ENCODE measurements around the gene PDE1C.

PDE1C gene

DNA sequence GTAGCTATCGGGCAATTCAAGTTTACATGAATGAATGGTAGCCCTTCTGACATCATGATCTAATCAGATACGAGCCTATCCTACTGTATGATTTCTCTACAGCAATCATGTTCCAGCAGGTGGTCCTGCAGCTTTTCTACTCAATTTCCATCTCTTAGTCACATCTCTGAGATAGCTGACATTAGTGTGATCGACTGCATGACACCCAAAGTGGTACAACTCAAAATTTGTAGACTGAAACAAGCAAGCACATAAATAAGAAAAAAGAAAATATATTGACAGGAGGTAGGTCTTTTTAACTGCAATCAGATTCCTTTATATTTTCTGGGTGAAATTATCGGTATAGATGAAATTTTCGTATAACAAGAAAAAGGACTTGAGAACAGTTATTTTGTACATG, 251.2 kb downstream of the PDE1C start:
- DNase-seq, result no peak

- DNase-seq, result no peak
Observed at GRCh38 chr7:31816810-31817209, 253.4 kb downstream of the PDE1C start.

DNA sequence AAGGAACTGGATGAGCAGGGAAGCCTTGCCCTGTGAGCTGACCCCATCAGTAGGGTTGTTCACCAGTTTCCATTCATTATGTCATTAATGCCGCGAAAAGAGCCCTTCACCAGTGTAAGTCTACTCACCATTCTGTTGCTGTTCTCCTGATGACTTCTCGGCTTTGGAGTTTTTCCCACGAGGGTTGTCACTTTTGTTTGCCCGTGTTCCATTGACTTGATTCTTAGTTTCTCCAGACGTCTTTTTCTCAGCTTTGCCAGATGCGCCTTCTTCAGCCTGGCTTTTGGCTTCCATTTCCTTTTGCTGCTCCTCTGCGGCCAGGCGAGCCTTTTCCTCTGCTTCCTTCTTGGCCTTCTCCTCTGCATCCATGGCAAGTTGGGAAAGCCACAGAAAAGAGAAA, 254.4 kb downstream of the PDE1C start:
- DNase-seq, result no peak

DNA sequence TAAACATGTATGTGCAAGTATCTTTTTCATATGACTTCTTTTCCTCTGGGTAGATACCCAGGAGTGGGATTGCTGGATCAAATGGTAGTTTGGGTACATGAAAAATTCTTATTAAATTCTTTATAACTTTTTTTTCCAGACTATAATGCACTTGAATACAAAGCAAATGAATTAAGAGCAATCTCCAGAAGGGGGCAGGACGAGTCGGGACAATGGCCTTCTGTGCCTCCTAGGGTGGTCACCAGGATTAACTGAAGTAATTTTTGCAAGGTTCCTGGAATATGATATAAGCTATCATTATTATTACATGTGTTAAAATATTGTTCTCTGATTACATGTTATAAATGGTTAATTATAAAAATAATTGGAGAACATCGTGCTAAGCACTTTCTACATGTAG, 256.0 kb downstream of the PDE1C start:
- DNase-seq, result no peak

GRCh38 chr7:31811650-31812461, 258.4 kb downstream of the PDE1C start:
- DNase-seq, result no peak

GRCh38 chr7:31805209-31805818, 264.9 kb downstream of the PDE1C start:
- no peak for DNase-seq

DNA sequence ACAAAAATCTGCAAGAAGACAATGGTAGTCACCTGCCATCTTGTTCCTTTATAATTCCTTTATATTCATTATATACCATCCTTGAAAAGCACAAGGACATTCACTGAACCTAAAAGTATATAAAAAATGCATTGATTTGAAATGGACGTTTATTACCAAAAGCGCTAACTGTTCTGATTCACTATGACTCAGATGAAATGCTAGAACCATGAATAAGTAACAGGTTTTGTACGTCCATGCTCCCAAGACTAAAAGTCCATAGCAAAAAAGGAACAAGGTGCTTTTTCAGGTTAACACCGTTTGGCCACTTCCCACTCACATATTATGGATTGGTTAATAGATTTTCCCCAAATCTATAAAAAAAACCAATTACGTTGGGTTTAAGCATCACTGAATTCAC, 273.8 kb downstream of the PDE1C start:
- no peak for DNase-seq

DNA sequence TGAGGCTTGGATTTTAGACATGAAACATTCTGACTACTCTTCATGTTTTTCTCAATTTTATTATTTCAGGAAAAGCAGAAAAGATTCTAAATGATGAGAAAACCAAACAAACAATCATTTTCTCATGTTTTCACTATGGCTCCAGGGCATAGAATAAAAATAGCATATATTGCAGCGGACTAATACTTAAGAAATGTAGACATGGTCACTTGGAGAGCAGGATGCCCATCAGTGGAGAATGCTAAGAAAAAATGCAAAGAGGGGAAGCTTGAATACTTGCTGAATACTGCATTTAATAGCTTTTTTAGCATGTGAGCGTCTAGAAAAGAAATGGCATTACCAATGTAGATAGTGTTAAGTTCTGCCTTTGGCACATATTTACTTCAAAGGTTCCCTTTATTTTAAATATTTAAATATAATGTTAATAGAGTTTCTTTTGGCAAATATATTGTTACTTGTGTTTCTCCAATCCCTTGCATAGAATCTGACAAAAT, 275.3 kb downstream of the PDE1C start:
- DNase-seq, result no peak

GRCh38 chr7:31791881-31792280, 278.3 kb downstream of the PDE1C start:
- DNase-seq, result no peak

DNA sequence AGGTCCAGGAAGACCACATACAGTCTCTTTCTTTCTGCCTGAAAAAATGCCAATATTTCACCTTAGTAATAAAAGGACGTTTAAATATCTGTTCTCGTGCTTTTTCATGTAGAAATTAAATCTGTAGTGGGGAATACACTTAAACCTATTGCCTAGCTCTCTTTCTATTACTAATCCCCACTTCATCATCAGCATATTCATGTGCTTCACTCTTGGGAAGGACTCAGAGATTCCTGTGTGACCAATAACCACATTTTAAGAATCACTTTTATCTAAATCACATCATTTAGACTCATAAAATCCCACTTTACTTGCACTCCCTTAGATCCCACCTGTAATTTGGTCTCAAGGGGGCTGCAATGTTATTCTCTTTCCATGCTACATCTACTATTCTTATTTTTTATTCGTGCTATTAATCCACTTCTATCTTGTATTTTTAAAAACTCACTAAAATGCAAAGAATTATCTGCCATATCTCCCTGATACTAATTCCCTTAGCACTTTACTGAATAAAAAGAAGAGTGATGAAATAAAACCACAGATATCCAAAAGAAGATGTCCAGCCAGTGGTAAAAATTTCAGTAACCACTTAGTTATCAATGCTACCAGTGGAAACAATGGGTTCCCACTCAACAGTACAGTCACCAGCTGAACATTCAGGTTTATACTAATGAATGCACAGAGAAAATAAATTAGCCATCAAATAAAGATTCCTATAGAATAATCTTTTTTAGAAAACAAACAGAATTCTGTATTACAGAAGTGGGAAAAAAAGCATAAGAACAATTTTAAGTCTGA, 281.1 kb downstream of the PDE1C start:
- DNase-seq, result no peak

GRCh38 chr7:31788445-31788844, 281.8 kb downstream of the PDE1C start:
- no peak for DNase-seq

GRCh38 chr7:31786326-31786725, 283.9 kb downstream of the PDE1C start:
- no peak for DNase-seq

GRCh38 chr7:31785101-31785500, 285.1 kb downstream of the PDE1C start:
- peak in 1 of 2 experiments; percentile 49 for DNase-seq

GRCh38 chr7:31783221-31783620, 287.0 kb downstream of the PDE1C start:
- DNase-seq, result no peak

DNA sequence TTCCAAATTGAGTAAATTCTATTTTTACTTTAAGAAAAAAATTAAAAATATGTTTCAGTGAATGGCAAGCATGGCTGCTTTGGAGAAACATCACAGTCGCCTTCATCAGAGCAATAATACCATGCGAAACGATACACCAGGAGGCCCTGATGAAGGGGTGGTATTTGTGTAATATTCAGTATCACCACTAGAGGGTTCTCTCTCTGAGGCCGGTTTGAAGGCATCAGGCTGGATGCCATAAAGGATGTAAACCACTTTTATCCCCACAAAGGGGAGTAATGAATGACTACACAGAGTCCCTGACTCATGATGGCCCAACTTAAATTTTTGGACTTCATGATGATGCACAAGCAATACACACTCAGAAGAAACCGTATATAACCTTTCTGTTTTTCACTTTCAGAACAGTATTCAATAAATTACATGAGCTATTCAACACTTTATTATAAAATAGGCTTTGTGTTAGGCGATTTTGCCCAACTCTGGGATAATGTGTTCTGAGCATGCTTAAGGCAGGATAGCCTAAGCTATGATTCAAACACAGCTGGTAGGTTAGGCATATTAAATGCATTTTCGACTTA, 287.7 kb downstream of the PDE1C start:
- no peak for DNase-seq

- no peak for DNase-seq
Observed at GRCh38 chr7:31778296-31778695, 291.9 kb downstream of the PDE1C start.

DNA sequence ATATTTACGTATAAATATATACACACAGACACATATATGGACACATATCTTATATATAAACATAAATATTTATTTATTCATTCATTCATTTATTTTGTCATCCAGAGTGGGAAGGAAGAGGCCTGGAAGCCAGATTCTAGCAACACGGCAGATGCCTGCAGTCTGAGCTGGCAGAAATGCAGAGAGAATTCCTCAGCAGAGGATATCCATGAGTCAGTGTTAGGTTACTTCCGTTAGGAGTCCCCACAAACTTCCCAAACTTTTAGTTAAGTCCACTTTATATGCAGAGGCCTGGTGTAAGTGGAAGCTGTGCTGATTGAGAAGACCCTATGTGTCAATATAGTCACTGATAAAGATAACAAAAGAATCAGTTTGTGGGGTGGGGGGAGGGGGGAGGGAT, 293.6 kb downstream of the PDE1C start:
- DNase-seq, result no peak

DNA sequence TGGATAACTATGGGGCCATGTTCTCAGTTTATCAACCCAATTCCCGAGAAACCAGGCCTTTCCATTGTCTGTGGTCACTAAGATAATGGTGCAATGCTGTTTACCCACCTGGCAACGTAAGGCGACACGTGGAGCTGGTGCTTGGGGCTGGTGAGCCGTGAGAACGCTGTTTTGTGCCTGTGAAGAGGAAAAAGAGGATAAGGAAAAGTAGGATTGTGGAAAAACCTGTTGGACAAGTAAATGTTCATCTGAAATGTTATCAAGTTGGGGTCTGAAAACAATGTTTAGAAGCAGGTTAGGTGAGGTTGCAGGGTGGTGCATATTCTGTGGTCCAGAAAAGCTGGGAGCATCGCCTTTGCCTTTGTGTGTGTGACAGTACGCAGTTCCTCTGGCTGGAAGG, 294.7 kb downstream of the PDE1C start:
- no peak for DNase-seq

GRCh38 chr7:31772211-31772610, 298.0 kb downstream of the PDE1C start:
- no peak for DNase-seq

DNA sequence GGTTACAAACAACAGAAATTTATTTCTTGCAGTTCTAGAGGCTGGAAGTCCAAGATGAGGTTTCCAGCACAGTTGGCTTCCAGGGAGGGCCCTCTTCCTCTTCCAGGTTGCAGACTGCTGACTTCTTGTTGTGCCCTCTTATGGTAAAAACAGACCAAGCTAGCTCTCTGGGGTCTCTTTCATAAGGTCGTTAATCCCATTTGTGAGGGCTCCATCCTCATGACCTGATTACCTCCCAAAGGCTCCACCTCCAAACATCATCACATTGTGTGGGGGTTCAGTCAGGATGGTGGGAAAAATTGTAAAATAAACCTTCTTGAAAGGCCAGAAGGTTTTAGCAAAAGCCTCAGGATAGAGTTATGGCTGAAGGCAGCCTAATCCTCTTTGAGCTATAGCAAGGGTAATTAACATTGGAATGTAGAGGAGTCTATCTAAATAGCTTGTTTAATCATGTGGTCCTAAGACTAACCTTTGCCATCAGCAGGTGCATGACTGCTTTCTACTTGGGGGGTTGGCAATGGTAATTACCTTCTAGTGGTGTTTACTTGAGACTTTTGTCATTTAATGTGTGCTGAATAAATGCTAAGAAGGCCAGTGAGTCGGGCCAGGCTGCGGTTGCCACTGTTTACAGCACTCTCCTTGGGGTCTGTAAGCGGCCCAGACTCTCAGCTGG, 302.4 kb downstream of the PDE1C start:
- DNase-seq, result no peak

GRCh38 chr7:31764462-31764861, 305.7 kb downstream of the PDE1C start:
- DNase-seq, result no peak

- no peak for DNase-seq
Observed at GRCh38 chr7:31763548-31763947, 306.7 kb downstream of the PDE1C start.

DNA sequence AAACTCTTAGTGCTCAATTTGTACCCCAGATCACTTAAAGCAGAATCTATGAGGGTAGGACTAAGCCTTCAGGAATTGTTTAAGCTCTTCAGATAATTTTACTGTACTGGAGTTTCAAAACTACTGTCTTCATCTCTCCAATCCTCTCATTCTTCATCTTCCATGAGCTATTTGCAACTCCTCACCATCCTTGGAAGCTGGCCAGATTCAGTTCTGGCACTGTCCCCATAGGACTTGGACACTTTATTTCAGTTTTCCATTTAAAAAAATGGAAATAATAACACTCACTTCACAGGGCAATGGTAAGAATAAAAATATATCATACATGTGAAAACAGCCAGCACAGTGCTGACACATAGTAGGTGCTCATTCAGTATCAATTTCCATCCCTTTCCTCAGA, 308.6 kb downstream of the PDE1C start:
- no peak for DNase-seq
